Measurements from ENCODE around the gene UTP15. TPM values are rescaled to one million over a fixed set of nuclear protein-coding genes. Genes with fewer than 3 reads are reported as not detected.

The UTP15 gene
- total and polyA plus RNA-seq, 8 donors = 0.87 to 168 (median 9.4) TPM

DNA sequence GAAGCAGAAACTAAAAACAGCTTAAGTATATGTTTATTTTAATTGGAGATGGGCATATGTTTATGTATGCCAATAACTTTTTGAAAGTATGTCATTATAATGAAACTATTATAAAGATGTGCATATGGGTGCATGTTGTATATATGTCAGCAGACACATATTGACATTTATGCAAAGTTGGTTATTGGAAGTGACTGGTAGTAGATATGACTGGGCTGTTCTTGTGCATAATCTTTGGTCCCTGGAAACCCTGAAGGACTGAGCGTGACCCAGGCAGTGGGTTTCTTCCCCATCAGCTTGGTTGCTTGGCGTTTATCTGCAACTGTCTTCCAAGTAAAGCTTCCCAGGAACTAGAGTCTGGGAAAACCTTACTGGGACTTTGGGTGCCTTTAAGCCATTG is 25.8 kb upstream of the UTP15 start:
- H3K4me1 ChIP-seq = peaks cover 2 to 31% (median 18%) of the 10 kb centered on the region in 4 donors
- no peak overlapping the region for H3K27ac ChIP-seq
- WGBS, 5 donors = 84 to 98% (median 88%) methylated on average over 2 of the region's 2 CpGs
- TF ChIP-seq POLR2AphosphoS5 (IDR thresholded peaks at IDR 0.05) (no peak), EP300 (IDR thresholded peaks at IDR 0.05) (no peak), POLR2A (IDR thresholded peaks at IDR 0.05) (no peak)
- TF ChIP-seq, protein P1, sequence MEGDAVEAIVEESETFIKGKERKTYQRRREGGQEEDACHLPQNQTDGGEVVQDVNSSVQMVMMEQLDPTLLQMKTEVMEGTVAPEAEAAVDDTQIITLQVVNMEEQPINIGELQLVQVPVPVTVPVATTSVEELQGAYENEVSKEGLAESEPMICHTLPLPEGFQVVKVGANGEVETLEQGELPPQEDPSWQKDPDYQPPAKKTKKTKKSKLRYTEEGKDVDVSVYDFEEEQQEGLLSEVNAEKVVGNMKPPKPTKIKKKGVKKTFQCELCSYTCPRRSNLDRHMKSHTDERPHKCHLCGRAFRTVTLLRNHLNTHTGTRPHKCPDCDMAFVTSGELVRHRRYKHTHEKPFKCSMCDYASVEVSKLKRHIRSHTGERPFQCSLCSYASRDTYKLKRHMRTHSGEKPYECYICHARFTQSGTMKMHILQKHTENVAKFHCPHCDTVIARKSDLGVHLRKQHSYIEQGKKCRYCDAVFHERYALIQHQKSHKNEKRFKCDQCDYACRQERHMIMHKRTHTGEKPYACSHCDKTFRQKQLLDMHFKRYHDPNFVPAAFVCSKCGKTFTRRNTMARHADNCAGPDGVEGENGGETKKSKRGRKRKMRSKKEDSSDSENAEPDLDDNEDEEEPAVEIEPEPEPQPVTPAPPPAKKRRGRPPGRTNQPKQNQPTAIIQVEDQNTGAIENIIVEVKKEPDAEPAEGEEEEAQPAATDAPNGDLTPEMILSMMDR (IDR thresholded peaks at IDR 0.05) = no peak
- intact Hi-C loops (cut with DNase I; ENCODE audit: low total_unique reads) = no loop called here
- no peak overlapping the region for H3K4me3 ChIP-seq
- no peak for DNase-seq
- no peaks in the 10 kb centered on the region for H3K27me3 ChIP-seq
- H3K36me3 ChIP-seq = no peaks in the 10 kb centered on the region
- H3K9me3 ChIP-seq = no peaks in the 10 kb centered on the region

DNA sequence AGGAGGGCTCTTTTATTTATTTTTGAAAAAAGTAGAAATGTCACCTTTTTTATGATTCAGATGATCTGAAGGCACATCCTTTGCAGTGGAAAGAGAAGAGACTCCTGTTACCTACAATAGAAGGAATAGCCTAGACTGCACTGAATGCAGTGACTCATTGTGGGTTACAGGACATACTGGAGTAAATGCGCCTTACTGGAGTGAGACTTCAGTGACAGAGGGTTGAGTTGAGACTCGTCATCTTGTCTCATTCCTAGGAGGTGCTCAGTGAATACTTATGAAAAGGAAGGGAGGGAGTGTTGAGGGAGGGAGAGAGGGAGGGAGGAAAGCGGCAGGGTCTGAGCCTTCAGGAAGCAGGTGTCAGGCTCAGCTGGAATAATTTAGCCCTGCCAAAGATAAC is 25.4 kb upstream of the UTP15 start:
- Histone ChIP-seq H3K36me3 (no peaks in the 10 kb centered on the region), H3K27ac (peak overlapping the region in 1 of 5 donors; percentile 85)
- intact Hi-C loops (cut with DNase I; ENCODE audit: low total_unique reads) = no loop called here

DNA sequence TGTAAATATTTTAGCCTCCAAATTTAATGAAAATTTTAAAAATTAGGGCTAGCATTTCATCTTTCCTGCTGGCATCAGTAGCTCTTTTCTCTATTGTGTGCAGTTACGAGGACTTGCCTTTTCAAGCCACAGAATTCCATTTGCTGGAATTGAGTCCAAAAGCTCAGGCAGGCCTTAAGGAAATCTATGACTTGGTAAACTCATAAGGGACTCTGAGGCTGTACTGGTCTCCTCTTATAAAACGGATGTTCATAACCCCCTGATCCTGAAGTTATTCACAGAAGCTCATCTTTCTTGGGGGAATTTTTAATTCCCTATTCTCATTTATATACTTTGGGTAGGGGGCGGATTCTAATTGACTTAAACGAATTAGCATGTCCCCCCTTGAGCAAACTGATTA is 23.5 kb upstream of the UTP15 start:
- peaks cover 7 to 36% (median 22%) of the 10 kb centered on the region in 4 donors for H3K4me1 ChIP-seq
- DNase-seq = peak in 1 of 2 donors; percentile 31
- no peaks in the 10 kb centered on the region for H3K36me3 ChIP-seq
- no peaks in the 10 kb centered on the region for H3K9me3 ChIP-seq
- 38 to 53% (median 45%) methylated on average over 4 of the region's 4 CpGs for WGBS, 5 donors
- TF ChIP-seq POLR2AphosphoS5 (IDR thresholded peaks at IDR 0.05) (no peak), EP300 (IDR thresholded peaks at IDR 0.05) (no peak), POLR2A (IDR thresholded peaks at IDR 0.05) (no peak)
- TF ChIP-seq, protein P1 (IDR thresholded peaks at IDR 0.05) = no peak
- H3K27me3 ChIP-seq = no peaks in the 10 kb centered on the region
- intact Hi-C loops (cut with DNase I; ENCODE audit: low total_unique reads) = no loop called here
- H3K4me3 ChIP-seq = no peak overlapping the region
- H3K27ac ChIP-seq = peak overlapping the region; percentile 61 to 85 (median 71)

More for the DNA sequence above, 25.4 kb upstream of the UTP15 start:
- Histone ChIP-seq H3K4me1 (peaks cover 7 to 34% (median 22%) of the 10 kb centered on the region in 4 donors), H3K27me3 (no peaks in the 10 kb centered on the region), H3K9me3 (no peaks in the 10 kb centered on the region), H3K4me3 (no peak overlapping the region)
- TF ChIP-seq POLR2A (IDR thresholded peaks at IDR 0.05) = no peak
- TF ChIP-seq EP300 (IDR thresholded peaks at IDR 0.05) = no peak
- no peak for TF ChIP-seq POLR2AphosphoS5 (IDR thresholded peaks at IDR 0.05)
- TF ChIP-seq, protein P1 (IDR thresholded peaks at IDR 0.05) = no peak
- peak in 1 of 2 donors; percentile 36 for DNase-seq
- WGBS, 5 donors = 64 to 70% (median 65%) methylated on average over 3 of the region's 3 CpGs

GRCh38 chr5:73544429-73545402 is 20.8 kb upstream of the UTP15 start:
- H3K4me1 ChIP-seq = peaks cover 7 to 36% (median 22%) of the 10 kb centered on the region in 4 donors
- intact Hi-C loops (cut with DNase I; ENCODE audit: low total_unique reads) = no loop called here
- no peaks in the 10 kb centered on the region for H3K36me3 ChIP-seq
- 45 to 58% (median 51%) methylated on average over 9 of the region's 9 CpGs for WGBS, 5 donors
- no peaks in the 10 kb centered on the region for H3K27me3 ChIP-seq
- no peak overlapping the region for H3K4me3 ChIP-seq
- H3K27ac ChIP-seq = peak overlapping the region; percentile 25 to 63 (median 44)
- no peaks in the 10 kb centered on the region for H3K9me3 ChIP-seq
- TF ChIP-seq POLR2A (IDR thresholded peaks at IDR 0.05) (no peak), POLR2AphosphoS5 (IDR thresholded peaks at IDR 0.05) (peak in 2 of 3 donors; percentile 69 to 78)
- DNase-seq = peak; percentile 87 to 89

All from stomach (tissue), 9 donors.